Kidney epithelial cell (primary cell): ENCODE data around the gene DPYD. TPM values are rescaled to one million over a fixed set of nuclear protein-coding genes. Genes with fewer than 3 reads are reported as not detected.

Experiments used
- DNase-seq: peaks from one replicate; pipeline ENCODE4 v3.0.0-alpha.2; 2010; ENCODE audit warnings: low read depth
- H3K27me3 ChIP-seq: 2 replicates; pipeline ENCODE4 v1.6.0; 2011; ENCODE audit warnings: low read length; ENCODE audit not compliant: control insufficient read depth, insufficient read depth
- H3K36me3 ChIP-seq: 2 replicates; pipeline ENCODE4 v1.5.1; 2011; ENCODE audit warnings: low read length; ENCODE audit not compliant: control insufficient read depth, insufficient read depth
- H3K4me3 ChIP-seq: 2 replicates; pipeline ENCODE4 v1.5.1; 2011; ENCODE audit warnings: low read depth, mild to moderate bottlenecking, control low read depth, low read length
- CTCF ChIP-seq: IDR thresholded peaks from 2 replicates; pipeline ENCODE4 v1.5.1; 2011; ENCODE audit warnings: mild to moderate bottlenecking, moderate library complexity, low read length, control low read depth, inconsistent platforms; ENCODE audit not compliant: insufficient read depth, poor library complexity, severe bottlenecking
- total RNA-seq: library from RNA; depleted of rRNA; stranded (reverse); fragments of >200 nt; gene quantifications from 2 replicates; pipeline ENCODE4 v1.2.3, GENCODE V29; 2015

The DPYD gene
- total RNA-seq, 1 donor from 2014 or later = 1.6 TPM

GRCh38 chr1:97925151-97925550, 4.3 kb upstream of the DPYD start:
- Histone ChIP-seq H3K36me3 (no peaks in the 10 kb centered on the region), H3K27me3 (no peaks in the 10 kb centered on the region), H3K4me3 (no peak overlapping the region)
- DNase-seq = no peak
- no peak for TF ChIP-seq CTCF

- Histone ChIP-seq H3K4me3 (no peak overlapping the region), H3K36me3 (no peaks in the 10 kb centered on the region), H3K27me3 (no peaks in the 10 kb centered on the region)
- no peak for DNase-seq
- TF ChIP-seq CTCF = no peak
These were observed 3.0 kb upstream of the DPYD start for GRCh38 chr1:97923811-97924210.

GRCh38 chr1:97920276-97920831, 480 bp downstream of the DPYD start:
- H3K4me3 ChIP-seq = peak overlapping the region; percentile 86
- no peak for DNase-seq
- no peaks in the 10 kb centered on the region for H3K36me3 ChIP-seq
- TF ChIP-seq CTCF = no peak
- H3K27me3 ChIP-seq = no peaks in the 10 kb centered on the region

- Histone ChIP-seq H3K27me3 (no peaks in the 10 kb centered on the region), H3K36me3 (no peaks in the 10 kb centered on the region), H3K4me3 (peak overlapping the region; percentile 86)
- no peak for TF ChIP-seq CTCF
- no peak for DNase-seq
These were observed 1.1 kb downstream of the DPYD start for GRCh38 chr1:97919585-97920261.

- no peaks in the 10 kb centered on the region for H3K36me3 ChIP-seq
- DNase-seq = no peak
- no peak overlapping the region for H3K4me3 ChIP-seq
- no peaks in the 10 kb centered on the region for H3K27me3 ChIP-seq
- no peak for TF ChIP-seq CTCF
These were observed 1.9 kb downstream of the DPYD start for GRCh38 chr1:97918961-97919360.
